ENCODE results near the gene SULT1B1.

SULT1B1 gene

GRCh38 chr4:69749771-69750170, 10.6 kb downstream of the SULT1B1 start:
- no peak for DNase-seq (ENCODE audit: low spot score)

GRCh38 chr4:69748173-69748572, 12.2 kb downstream of the SULT1B1 start:
- no peak for DNase-seq (ENCODE audit: low spot score)

- no peak for DNase-seq (ENCODE audit: low spot score)
Measured at GRCh38 chr4:69744157-69744478, 16.3 kb downstream of the SULT1B1 start.

GRCh38 chr4:69743476-69744156, 16.8 kb downstream of the SULT1B1 start:
- DNase-seq (ENCODE audit: low spot score): no peak

- no peak for DNase-seq (ENCODE audit: low spot score)
Measured at GRCh38 chr4:69742596-69742995, 17.8 kb downstream of the SULT1B1 start.

GRCh38 chr4:69738872-69739271, 21.5 kb downstream of the SULT1B1 start:
- DNase-seq (ENCODE audit: low spot score): no peak

- DNase-seq (ENCODE audit: low spot score): no peak
Measured at GRCh38 chr4:69735119-69735518, 25.3 kb downstream of the SULT1B1 start.

GRCh38 chr4:69731847-69732246, 28.6 kb downstream of the SULT1B1 start:
- DNase-seq (ENCODE audit: low spot score): no peak

- no peak for DNase-seq (ENCODE audit: low spot score)
Measured at GRCh38 chr4:69731241-69731640, 29.2 kb downstream of the SULT1B1 start.

GRCh38 chr4:69730002-69730401, 30.4 kb downstream of the SULT1B1 start:
- DNase-seq (ENCODE audit: low spot score): no peak

- no peak for DNase-seq (ENCODE audit: low spot score)
Measured at GRCh38 chr4:69727926-69728325, 32.5 kb downstream of the SULT1B1 start.

- DNase-seq (ENCODE audit: low spot score): no peak
Measured at GRCh38 chr4:69727426-69727825, 33.0 kb downstream of the SULT1B1 start.

GRCh38 chr4:69726971-69727370, 33.4 kb downstream of the SULT1B1 start:
- DNase-seq (ENCODE audit: low spot score): no peak

GRCh38 chr4:69718396-69719271, 41.8 kb downstream of the SULT1B1 start:
- DNase-seq (ENCODE audit: low spot score): peak; percentile 9

GRCh38 chr4:69717778-69718177, 42.6 kb downstream of the SULT1B1 start:
- DNase-seq (ENCODE audit: low spot score): no peak

- no peak for DNase-seq (ENCODE audit: low spot score)
Measured at GRCh38 chr4:69716654-69717053, 43.8 kb downstream of the SULT1B1 start.

GRCh38 chr4:69714086-69714485, 46.3 kb downstream of the SULT1B1 start:
- no peak for DNase-seq (ENCODE audit: low spot score)

GRCh38 chr4:69713593-69713992, 46.8 kb downstream of the SULT1B1 start:
- DNase-seq (ENCODE audit: low spot score): no peak

GRCh38 chr4:69710580-69710979, 49.8 kb downstream of the SULT1B1 start:
- DNase-seq (ENCODE audit: low spot score): no peak

GRCh38 chr4:69708211-69708610, 52.2 kb downstream of the SULT1B1 start:
- DNase-seq (ENCODE audit: low spot score): no peak

GRCh38 chr4:69707807-69708206, 52.6 kb downstream of the SULT1B1 start:
- no peak for DNase-seq (ENCODE audit: low spot score)

- DNase-seq (ENCODE audit: low spot score): no peak
Measured at GRCh38 chr4:69702201-69702600, 58.2 kb downstream of the SULT1B1 start.

GRCh38 chr4:69701696-69702095, 58.7 kb downstream of the SULT1B1 start:
- no peak for DNase-seq (ENCODE audit: low spot score)
